Measurements from ENCODE around the gene IGF2BP3. TPM values are rescaled to one million over a fixed set of nuclear protein-coding genes. Genes with fewer than 3 reads are reported as not detected.
A peak's percentile ranks its signal among the peaks of the same experiment; 100 is the strongest.

IGF2BP3 gene
- total RNA-seq, 1 experiment from 2014 or later: 120 TPM

GRCh38 chr7:23285657-23286646, 184.3 kb downstream of the IGF2BP3 start:
- no peak for DNase-seq
- no peaks in the 10 kb centered on the region for H3K4me1 ChIP-seq (ENCODE audit: low read length)
- no peak overlapping the region for H3K4me2 ChIP-seq (ENCODE audit: low read depth, low read length, poor library complexity, severe bottlenecking)
- H4K20me1 ChIP-seq (ENCODE audit: insufficient read depth, low read depth, low read length): no peaks in the 10 kb centered on the region
- H3K36me3 ChIP-seq (ENCODE audit: insufficient read depth, low read length): no peaks in the 10 kb centered on the region
- no peaks in the 10 kb centered on the region for H3K27me3 ChIP-seq (ENCODE audit: low read length)
- H2AFZ ChIP-seq (ENCODE audit: low read length): no peak overlapping the region
- H3K4me3 ChIP-seq (ENCODE audit: low read length): no peak overlapping the region
- no peak overlapping the region for H3K9ac ChIP-seq (ENCODE audit: low read length)
- no peaks in the 10 kb centered on the region for H3K9me3 ChIP-seq (ENCODE audit: low read length)
- H3K79me2 ChIP-seq (ENCODE audit: low read length): no peaks in the 10 kb centered on the region
- no peak overlapping the region for H3K27ac ChIP-seq (ENCODE audit: low read length)
- H3K9me2 ChIP-seq (replicated peaks; ENCODE audit: insufficient read depth, low read length): no peaks in the 10 kb centered on the region

- Histone ChIP-seq H4K20me1 (ENCODE audit: insufficient read depth, low read depth, low read length) (no peaks in the 10 kb centered on the region), H3K9me3 (ENCODE audit: low read length) (no peaks in the 10 kb centered on the region), H3K4me1 (ENCODE audit: low read length) (no peaks in the 10 kb centered on the region), H2AFZ (ENCODE audit: low read length) (no peak overlapping the region), H3K79me2 (ENCODE audit: low read length) (no peaks in the 10 kb centered on the region), H3K9me2 (replicated peaks; ENCODE audit: insufficient read depth, low read length) (no peaks in the 10 kb centered on the region), H3K36me3 (ENCODE audit: insufficient read depth, low read length) (no peaks in the 10 kb centered on the region), H3K27ac (ENCODE audit: low read length) (no peak overlapping the region), H3K4me3 (ENCODE audit: low read length) (no peak overlapping the region), H3K27me3 (ENCODE audit: low read length) (no peaks in the 10 kb centered on the region), H3K9ac (ENCODE audit: low read length) (no peak overlapping the region), H3K4me2 (ENCODE audit: low read depth, low read length, poor library complexity, severe bottlenecking) (no peak overlapping the region)
- DNase-seq: no peak
These were observed 185.4 kb downstream of the IGF2BP3 start for GRCh38 chr7:23284871-23285270.

- no peaks in the 10 kb centered on the region for H3K4me1 ChIP-seq (ENCODE audit: low read length)
- no peaks in the 10 kb centered on the region for H4K20me1 ChIP-seq (ENCODE audit: insufficient read depth, low read depth, low read length)
- no peaks in the 10 kb centered on the region for H3K9me2 ChIP-seq (replicated peaks; ENCODE audit: insufficient read depth, low read length)
- H3K27ac ChIP-seq (ENCODE audit: low read length): no peak overlapping the region
- H3K27me3 ChIP-seq (ENCODE audit: low read length): no peaks in the 10 kb centered on the region
- no peak overlapping the region for H3K4me2 ChIP-seq (ENCODE audit: low read depth, low read length, poor library complexity, severe bottlenecking)
- H3K4me3 ChIP-seq (ENCODE audit: low read length): no peak overlapping the region
- DNase-seq: no peak
- H3K79me2 ChIP-seq (ENCODE audit: low read length): no peaks in the 10 kb centered on the region
- H3K9me3 ChIP-seq (ENCODE audit: low read length): no peaks in the 10 kb centered on the region
- H3K9ac ChIP-seq (ENCODE audit: low read length): no peak overlapping the region
- no peak overlapping the region for H2AFZ ChIP-seq (ENCODE audit: low read length)
- no peaks in the 10 kb centered on the region for H3K36me3 ChIP-seq (ENCODE audit: insufficient read depth, low read length)
These were observed 187.2 kb downstream of the IGF2BP3 start for GRCh38 chr7:23283086-23283485.

- Histone ChIP-seq H3K4me1 (ENCODE audit: low read length) (peaks cover 6% of the 10 kb centered on the region), H3K9ac (ENCODE audit: low read length) (no peak overlapping the region), H4K20me1 (ENCODE audit: insufficient read depth, low read depth, low read length) (no peaks in the 10 kb centered on the region), H3K36me3 (ENCODE audit: insufficient read depth, low read length) (no peaks in the 10 kb centered on the region), H3K27ac (ENCODE audit: low read length) (no peak overlapping the region), H2AFZ (ENCODE audit: low read length) (no peak overlapping the region), H3K4me3 (ENCODE audit: low read length) (no peak overlapping the region), H3K9me2 (replicated peaks; ENCODE audit: insufficient read depth, low read length) (no peaks in the 10 kb centered on the region), H3K9me3 (ENCODE audit: low read length) (no peaks in the 10 kb centered on the region), H3K79me2 (ENCODE audit: low read length) (no peaks in the 10 kb centered on the region), H3K27me3 (ENCODE audit: low read length) (no peaks in the 10 kb centered on the region), H3K4me2 (ENCODE audit: low read depth, low read length, poor library complexity, severe bottlenecking) (no peak overlapping the region)
- DNase-seq: no peak
These were observed 190.3 kb downstream of the IGF2BP3 start for GRCh38 chr7:23279819-23280525.

- H3K9me3 ChIP-seq (ENCODE audit: low read length): no peaks in the 10 kb centered on the region
- peak; percentile 91 for DNase-seq
- H3K9me2 ChIP-seq (replicated peaks; ENCODE audit: insufficient read depth, low read length): no peaks in the 10 kb centered on the region
- no peak overlapping the region for H3K27ac ChIP-seq (ENCODE audit: low read length)
- H3K9ac ChIP-seq (ENCODE audit: low read length): no peak overlapping the region
- no peaks in the 10 kb centered on the region for H3K27me3 ChIP-seq (ENCODE audit: low read length)
- no peaks in the 10 kb centered on the region for H4K20me1 ChIP-seq (ENCODE audit: insufficient read depth, low read depth, low read length)
- H3K4me1 ChIP-seq (ENCODE audit: low read length): peaks cover 27% of the 10 kb centered on the region
- H3K79me2 ChIP-seq (ENCODE audit: low read length): no peaks in the 10 kb centered on the region
- H3K36me3 ChIP-seq (ENCODE audit: insufficient read depth, low read length): no peaks in the 10 kb centered on the region
- H3K4me2 ChIP-seq (ENCODE audit: low read depth, low read length, poor library complexity, severe bottlenecking): no peak overlapping the region
- H3K4me3 ChIP-seq (ENCODE audit: low read length): no peak overlapping the region
- H2AFZ ChIP-seq (ENCODE audit: low read length): no peak overlapping the region
These were observed 192.8 kb downstream of the IGF2BP3 start for GRCh38 chr7:23277359-23277989.

GRCh38 chr7:23276947-23277346, 193.3 kb downstream of the IGF2BP3 start:
- H2AFZ ChIP-seq (ENCODE audit: low read length): no peak overlapping the region

GRCh38 chr7:23276376-23276775, 193.9 kb downstream of the IGF2BP3 start:
- Histone ChIP-seq H3K4me1 (ENCODE audit: low read length) (peaks cover 28% of the 10 kb centered on the region), H3K9me3 (ENCODE audit: low read length) (no peaks in the 10 kb centered on the region), H3K27me3 (ENCODE audit: low read length) (no peaks in the 10 kb centered on the region), H3K4me2 (ENCODE audit: low read depth, low read length, poor library complexity, severe bottlenecking) (no peak overlapping the region), H3K9me2 (replicated peaks; ENCODE audit: insufficient read depth, low read length) (no peaks in the 10 kb centered on the region), H4K20me1 (ENCODE audit: insufficient read depth, low read depth, low read length) (no peaks in the 10 kb centered on the region), H3K9ac (ENCODE audit: low read length) (no peak overlapping the region), H3K79me2 (ENCODE audit: low read length) (no peaks in the 10 kb centered on the region), H3K27ac (ENCODE audit: low read length) (no peak overlapping the region), H2AFZ (ENCODE audit: low read length) (peak overlapping the region; percentile 20), H3K4me3 (ENCODE audit: low read length) (no peak overlapping the region), H3K36me3 (ENCODE audit: insufficient read depth, low read length) (no peaks in the 10 kb centered on the region)
- peak; percentile 71 for DNase-seq

More at GRCh38 chr7:23276947-23277346, 193.3 kb downstream of the IGF2BP3 start:
- Histone ChIP-seq H3K9ac (ENCODE audit: low read length) (no peak overlapping the region), H3K4me2 (ENCODE audit: low read depth, low read length, poor library complexity, severe bottlenecking) (no peak overlapping the region), H3K27me3 (ENCODE audit: low read length) (no peaks in the 10 kb centered on the region), H3K36me3 (ENCODE audit: insufficient read depth, low read length) (no peaks in the 10 kb centered on the region), H3K9me2 (replicated peaks; ENCODE audit: insufficient read depth, low read length) (no peaks in the 10 kb centered on the region), H4K20me1 (ENCODE audit: insufficient read depth, low read depth, low read length) (no peaks in the 10 kb centered on the region), H3K4me3 (ENCODE audit: low read length) (no peak overlapping the region), H3K4me1 (ENCODE audit: low read length) (peaks cover 28% of the 10 kb centered on the region), H3K79me2 (ENCODE audit: low read length) (no peaks in the 10 kb centered on the region), H3K9me3 (ENCODE audit: low read length) (no peaks in the 10 kb centered on the region), H3K27ac (ENCODE audit: low read length) (no peak overlapping the region)
- DNase-seq: no peak

- Histone ChIP-seq H3K36me3 (ENCODE audit: insufficient read depth, low read length) (no peaks in the 10 kb centered on the region), H4K20me1 (ENCODE audit: insufficient read depth, low read depth, low read length) (no peaks in the 10 kb centered on the region), H2AFZ (ENCODE audit: low read length) (peak overlapping the region; percentile 20), H3K9me2 (replicated peaks; ENCODE audit: insufficient read depth, low read length) (no peaks in the 10 kb centered on the region), H3K9me3 (ENCODE audit: low read length) (no peaks in the 10 kb centered on the region), H3K27ac (ENCODE audit: low read length) (no peak overlapping the region), H3K79me2 (ENCODE audit: low read length) (no peaks in the 10 kb centered on the region), H3K4me2 (ENCODE audit: low read depth, low read length, poor library complexity, severe bottlenecking) (no peak overlapping the region), H3K9ac (ENCODE audit: low read length) (no peak overlapping the region), H3K27me3 (ENCODE audit: low read length) (no peaks in the 10 kb centered on the region), H3K4me1 (ENCODE audit: low read length) (peaks cover 28% of the 10 kb centered on the region), H3K4me3 (ENCODE audit: low read length) (no peak overlapping the region)
- no peak for DNase-seq
These were observed 194.4 kb downstream of the IGF2BP3 start for GRCh38 chr7:23275912-23276311.

Measured in Karpas-422 (cell line).